H9 (cell line): ENCODE data around the gene ARAF. TPM values are rescaled to one million over a fixed set of nuclear protein-coding genes. Genes with fewer than 3 reads are reported as not detected.

ENCODE experiments used
- DNase-seq: peaks from one replicate; pipeline ENCODE4 v3.0.0-alpha.2; 2017
- H2AFZ ChIP-seq: one replicate; pipeline ENCODE4 v1.6.1; 2013; ENCODE audit warnings: mild to moderate bottlenecking, low read length, control low read depth, moderate library complexity
- H2AK5ac ChIP-seq: 2 replicates; pipeline ENCODE4 v1.6.1; 2013; ENCODE audit warnings: low read length, control low read depth, mixed read lengths; ENCODE audit not compliant: insufficient read length
- H2BK120ac ChIP-seq: one replicate; pipeline ENCODE4 v1.6.1; 2013; ENCODE audit warnings: low read depth, mild to moderate bottlenecking, low read length, control low read depth, inconsistent platforms; ENCODE audit not compliant: poor library complexity, severe bottlenecking
- H2BK12ac ChIP-seq: 2 replicates; pipeline ENCODE4 v1.6.1; 2013; ENCODE audit warnings: low read length, control low read depth, mixed read lengths, low read depth; ENCODE audit not compliant: insufficient read length
- H2BK15ac ChIP-seq: 2 replicates; pipeline ENCODE4 v1.6.1; 2013; ENCODE audit warnings: low read depth, low read length, control low read depth
- H2BK20ac ChIP-seq: one replicate; pipeline ENCODE4 v1.6.1; 2013; ENCODE audit warnings: low read depth, mild to moderate bottlenecking, low read length, control low read depth, inconsistent platforms; ENCODE audit not compliant: poor library complexity, severe bottlenecking
- H2BK5ac ChIP-seq: 2 replicates; pipeline ENCODE4 v1.6.1; 2013; ENCODE audit warnings: low read length, control low read depth, mixed read lengths; ENCODE audit not compliant: insufficient read length
- H3K14ac ChIP-seq: 2 replicates; pipeline ENCODE4 v1.6.1; 2013; ENCODE audit warnings: low read length, control low read depth; ENCODE audit not compliant: insufficient read depth
- H3K18ac ChIP-seq: 2 replicates; pipeline ENCODE4 v1.6.1; 2013; ENCODE audit warnings: low read depth, mild to moderate bottlenecking, mixed read lengths, low read length, control low read depth; ENCODE audit not compliant: insufficient read length
- H3K23ac ChIP-seq: 2 replicates; pipeline ENCODE4 v1.6.1; 2013; ENCODE audit warnings: low read length, control low read depth, mixed read lengths, low read depth; ENCODE audit not compliant: insufficient read length
- H3K23me2 ChIP-seq: 2 replicates; pipeline ENCODE4 v1.6.1; 2013; ENCODE audit warnings: low read depth, mild to moderate bottlenecking, mixed read lengths, low read length, control low read depth; ENCODE audit not compliant: insufficient read length, poor library complexity, severe bottlenecking
- H3K27ac ChIP-seq: 2 replicates; pipeline ENCODE4 v1.5.1; 2013; ENCODE audit warnings: low read length, control low read depth, mixed read lengths, low read depth; ENCODE audit not compliant: insufficient read length
- H3K27me3 ChIP-seq: 2 replicates; pipeline ENCODE4 v1.6.1; 2013; ENCODE audit warnings: low read length, control low read depth, inconsistent platforms; ENCODE audit not compliant: insufficient read depth
- H3K4ac ChIP-seq: 2 replicates; pipeline ENCODE4 v1.6.1; 2013; ENCODE audit warnings: low read depth, mild to moderate bottlenecking, control low read depth, inconsistent platforms, low read length, moderate library complexity
- H3K4me1 ChIP-seq: 2 replicates; pipeline ENCODE4 v1.6.1; 2013; ENCODE audit warnings: low read length, control low read depth, inconsistent platforms; ENCODE audit not compliant: insufficient read depth
- H3K4me2 ChIP-seq: 2 replicates; pipeline ENCODE4 v1.6.1; 2013; ENCODE audit warnings: low read length, control low read depth, mixed read lengths; ENCODE audit not compliant: insufficient read length, insufficient read depth
- H3K56ac ChIP-seq: 2 replicates; pipeline ENCODE4 v1.6.1; 2013; ENCODE audit warnings: low read depth, mild to moderate bottlenecking, mixed read lengths, low read length, control low read depth; ENCODE audit not compliant: insufficient read length
- H3K79me1 ChIP-seq: 2 replicates; pipeline ENCODE4 v1.6.1; 2013; ENCODE audit warnings: low read depth, mild to moderate bottlenecking, moderate library complexity, low read length, control low read depth, inconsistent platforms; ENCODE audit not compliant: insufficient read depth, poor library complexity, severe bottlenecking
- H3K79me2 ChIP-seq: 2 replicates; pipeline ENCODE4 v1.6.1; 2013; ENCODE audit warnings: low read length, control low read depth, inconsistent platforms; ENCODE audit not compliant: insufficient read depth
- H3K9ac ChIP-seq: 2 replicates; pipeline ENCODE4 v1.6.1; 2013; ENCODE audit warnings: low read length, control low read depth, mixed read lengths; ENCODE audit not compliant: insufficient read length; ENCODE audit errors: extremely low read depth
- H3K9me3 ChIP-seq: one replicate; pipeline ENCODE4 v1.6.1; 2013; ENCODE audit warnings: low read depth, low read length, inconsistent platforms; ENCODE audit not compliant: control insufficient read depth
- H3T11ph ChIP-seq: one replicate; pipeline ENCODE4 v1.6.1; 2013; ENCODE audit warnings: mild to moderate bottlenecking, low read length, control low read depth, inconsistent platforms
- H4K20me1 ChIP-seq: one replicate; pipeline ENCODE4 v1.6.1; 2013; ENCODE audit not compliant: control insufficient read depth, insufficient read length, insufficient read depth
- H4K5ac ChIP-seq: 2 replicates; pipeline ENCODE4 v1.6.1; 2013; ENCODE audit warnings: low read depth, mild to moderate bottlenecking, mixed read lengths, low read length, control low read depth; ENCODE audit not compliant: insufficient read length
- H4K8ac ChIP-seq: replicated peaks from 2 replicates; pipeline ENCODE4 v1.6.1; 2013; ENCODE audit warnings: low read length, control low read depth, mixed read lengths, low read depth; ENCODE audit not compliant: insufficient read length
- H4K91ac ChIP-seq: 2 replicates; pipeline ENCODE4 v1.6.1; 2013; ENCODE audit warnings: low read depth, mild to moderate bottlenecking, moderate library complexity, mixed read lengths, low read length, control low read depth; ENCODE audit not compliant: insufficient read length
- H3K27ac Mint-ChIP-seq, 3 experiments: 2 replicates in 2 of 3; 3 replicates in 1 of 3; pipeline ENCODE4 v1.8.0; 2020 to 2021; ENCODE audit warnings: mixed read lengths in 3 of 3, mild to moderate bottlenecking in 1 of 3, moderate library complexity in 1 of 3
- H3K27me3 Mint-ChIP-seq: 2 replicates; pipeline ENCODE4 v1.8.0; 2021; ENCODE audit warnings: low read depth, mild to moderate bottlenecking, moderate library complexity, mixed read lengths
- H3K36me3 Mint-ChIP-seq, 3 experiments: 2 replicates in 2 of 3; 3 replicates in 1 of 3; pipeline ENCODE4 v1.8.0; 2020 to 2021; ENCODE audit warnings: low read depth in 3 of 3, mixed read lengths in 3 of 3; ENCODE audit not compliant: insufficient read depth in 1 of 3
- H3K4me1 Mint-ChIP-seq, 2 experiments: 2 replicates each; pipeline ENCODE4 v1.8.0; 2020; ENCODE audit warnings: mixed read lengths in 2 of 2
- H3K4me3 Mint-ChIP-seq, 2 experiments: 2 replicates in 1 of 2; 3 replicates in 1 of 2; pipeline ENCODE4 v1.8.0; 2020 to 2021; ENCODE audit warnings: mild to moderate bottlenecking in 2 of 2, mixed read lengths in 2 of 2, moderate library complexity in 1 of 2
- H3K9me3 Mint-ChIP-seq, 2 experiments: 2 replicates in 1 of 2; 3 replicates in 1 of 2; pipeline ENCODE4 v1.8.0; 2020; ENCODE audit warnings: mild to moderate bottlenecking in 2 of 2, mixed read lengths in 2 of 2, moderate library complexity in 1 of 2
- total RNA-seq: library from RNA; stranded (reverse); gene quantifications from 2 replicates; pipeline ENCODE4 v1.2.1, GENCODE V29; 2021
- TF ChIP-seq, protein P1 (sequence below): fragments of 200-600 bp; sonication (generic); conservative IDR thresholded peaks from 3 replicates; pipeline ENCODE4 v1.8.0; 2021; ENCODE audit warnings: antibody characterized with exemption, mild to moderate bottlenecking

ARAF gene
- total RNA-seq, 1 experiment from 2014 or later, result 48.1 TPM

DNA sequence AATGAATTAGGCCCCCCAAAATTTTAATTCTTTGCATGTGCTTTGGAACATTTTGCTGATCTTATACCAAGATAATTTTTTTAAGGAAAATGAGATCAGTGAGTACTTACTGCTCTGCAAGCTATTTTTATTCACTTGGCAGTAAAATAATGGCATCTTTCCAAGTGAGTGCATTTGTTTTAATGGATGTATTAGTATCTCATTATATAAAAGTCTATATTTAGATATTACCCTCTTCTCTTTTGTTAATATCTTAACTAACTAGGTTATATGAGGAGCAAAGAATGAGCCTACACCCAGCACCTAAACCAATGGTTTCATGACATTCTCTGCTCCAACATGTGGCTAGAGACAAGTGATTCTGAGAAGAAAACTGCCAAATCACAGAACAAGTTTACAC lies 21.1 kb upstream of the ARAF start:
- H3K79me2 ChIP-seq, result no peaks in the 10 kb centered on the region
- no peaks in the 10 kb centered on the region; a peak in 1 of 7 replicates for H3K36me3 Mint-ChIP-seq
- no peaks in the 10 kb centered on the region for H4K20me1 ChIP-seq
- peaks cover 59 to 65% of the 10 kb centered on the region in 2 experiments for H3K9me3 Mint-ChIP-seq
- no peaks in the 10 kb centered on the region for H3K27me3 ChIP-seq
- H4K5ac ChIP-seq, result no peak overlapping the region
- no peaks in the 10 kb centered on the region for H3K4me1 ChIP-seq
- H3K79me1 ChIP-seq, result no peaks in the 10 kb centered on the region
- no peak overlapping the region for H2AFZ ChIP-seq
- H3K27ac Mint-ChIP-seq, result no peak overlapping the region
- H3K14ac ChIP-seq, result no peak overlapping the region
- no peak overlapping the region for H3K4ac ChIP-seq
- H3K4me3 Mint-ChIP-seq, result no peak overlapping the region
- H2BK15ac ChIP-seq, result no peak overlapping the region
- H2BK12ac ChIP-seq, result no peak overlapping the region
- no peak overlapping the region for H3T11ph ChIP-seq
- no peaks in the 10 kb centered on the region for H3K27me3 Mint-ChIP-seq
- H2BK120ac ChIP-seq, result no peak overlapping the region
- no peak overlapping the region for H4K91ac ChIP-seq
- no peaks in the 10 kb centered on the region for H3K23me2 ChIP-seq
- no peak overlapping the region for H3K4me2 ChIP-seq
- H3K9me3 ChIP-seq, result peaks cover 4% of the 10 kb centered on the region
- no peak overlapping the region for H3K27ac ChIP-seq
- no peak overlapping the region for H3K56ac ChIP-seq
- TF ChIP-seq, protein P1, sequence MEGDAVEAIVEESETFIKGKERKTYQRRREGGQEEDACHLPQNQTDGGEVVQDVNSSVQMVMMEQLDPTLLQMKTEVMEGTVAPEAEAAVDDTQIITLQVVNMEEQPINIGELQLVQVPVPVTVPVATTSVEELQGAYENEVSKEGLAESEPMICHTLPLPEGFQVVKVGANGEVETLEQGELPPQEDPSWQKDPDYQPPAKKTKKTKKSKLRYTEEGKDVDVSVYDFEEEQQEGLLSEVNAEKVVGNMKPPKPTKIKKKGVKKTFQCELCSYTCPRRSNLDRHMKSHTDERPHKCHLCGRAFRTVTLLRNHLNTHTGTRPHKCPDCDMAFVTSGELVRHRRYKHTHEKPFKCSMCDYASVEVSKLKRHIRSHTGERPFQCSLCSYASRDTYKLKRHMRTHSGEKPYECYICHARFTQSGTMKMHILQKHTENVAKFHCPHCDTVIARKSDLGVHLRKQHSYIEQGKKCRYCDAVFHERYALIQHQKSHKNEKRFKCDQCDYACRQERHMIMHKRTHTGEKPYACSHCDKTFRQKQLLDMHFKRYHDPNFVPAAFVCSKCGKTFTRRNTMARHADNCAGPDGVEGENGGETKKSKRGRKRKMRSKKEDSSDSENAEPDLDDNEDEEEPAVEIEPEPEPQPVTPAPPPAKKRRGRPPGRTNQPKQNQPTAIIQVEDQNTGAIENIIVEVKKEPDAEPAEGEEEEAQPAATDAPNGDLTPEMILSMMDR, result no peak
- H3K18ac ChIP-seq, result no peak overlapping the region
- no peak overlapping the region for H4K8ac ChIP-seq
- no peak overlapping the region for H3K23ac ChIP-seq
- H3K9ac ChIP-seq, result no peak overlapping the region
- peaks cover 0 to 2% of the 10 kb centered on the region in 2 experiments; a peak in 1 of 4 replicates for H3K4me1 Mint-ChIP-seq
- no peak overlapping the region for H2BK20ac ChIP-seq
- H2BK5ac ChIP-seq, result no peak overlapping the region
- no peak overlapping the region for H2AK5ac ChIP-seq
- DNase-seq, result no peak
